SIG-M5 (cell line): Measurements from ENCODE around the gene IQCF2.
"Not testable (repeated sequence)": the region's sequence is repeated elsewhere in the genome, so short reads cannot be mapped to it uniquely, and the experiment has no call there.

Experiments used
- DNase-seq: peaks from one replicate; lab custom pipeline; 2025; lab: John Stamatoyannopoulos, UW

The IQCF2 gene

GRCh38 chr3:51860703-51861665, at the start of gene IQCF2:
Gene IQCF2, plus strand, starts transcription at chr3:51861615. Its CDS starts 52 bp downstream, at chr3:51861667.
- DNase-seq: no peak

GRCh38 chr3:51813539-51813938, 47.9 kb upstream of the IQCF2 start:
- DNase-seq: no peak

GRCh38 chr3:51814034-51814433, 47.4 kb upstream of the IQCF2 start:
- DNase-seq: no peak

- no peak for DNase-seq
These were observed 45.8 kb upstream of the IQCF2 start for GRCh38 chr3:51815614-51816013.

- DNase-seq: no peak
These were observed 44.7 kb upstream of the IQCF2 start for GRCh38 chr3:51816723-51817122.

GRCh38 chr3:51817375-51817774, 44.0 kb upstream of the IQCF2 start:
- no peak for DNase-seq

- no peak for DNase-seq
These were observed 42.3 kb upstream of the IQCF2 start for GRCh38 chr3:51819151-51819550.

- no peak for DNase-seq
These were observed 41.6 kb upstream of the IQCF2 start for GRCh38 chr3:51819709-51820406.

GRCh38 chr3:51828297-51828696, 33.1 kb upstream of the IQCF2 start:
- no peak for DNase-seq

GRCh38 chr3:51830345-51830744, 31.1 kb upstream of the IQCF2 start:
- no peak for DNase-seq

- DNase-seq: no peak
These were observed 30.5 kb upstream of the IQCF2 start for GRCh38 chr3:51830836-51831385.

GRCh38 chr3:51836606-51837005, 24.8 kb upstream of the IQCF2 start:
- no peak for DNase-seq

- no peak for DNase-seq
These were observed 16.3 kb upstream of the IQCF2 start for GRCh38 chr3:51845129-51845528.

- not testable (repeated sequence) for DNase-seq
These were observed 6.0 kb upstream of the IQCF2 start for GRCh38 chr3:51855411-51855810.

- DNase-seq: no peak
These were observed 1.5 kb downstream of the IQCF2 start for GRCh38 chr3:51862886-51863285.

- DNase-seq: not testable (repeated sequence)
These were observed 7.5 kb downstream of the IQCF2 start for GRCh38 chr3:51868896-51869295.

- DNase-seq: no peak
These were observed 7.9 kb downstream of the IQCF2 start for GRCh38 chr3:51869304-51869703.

GRCh38 chr3:51873253-51873766, 11.9 kb downstream of the IQCF2 start:
- DNase-seq: no peak

- DNase-seq: no peak
These were observed 12.5 kb downstream of the IQCF2 start for GRCh38 chr3:51873876-51874275.

GRCh38 chr3:51874411-51874810, 13.0 kb downstream of the IQCF2 start:
- no peak for DNase-seq

- DNase-seq: no peak
These were observed 13.5 kb downstream of the IQCF2 start for GRCh38 chr3:51874889-51875288.

- no peak for DNase-seq
These were observed 14.1 kb downstream of the IQCF2 start, which contains the start of gene IQCF5 for GRCh38 chr3:51875501-51875900. Gene IQCF5, minus strand, starts transcription at chr3:51875601. Its CDS starts 70 bp downstream, at chr3:51875531.
